Measurements from ENCODE around the gene CIRBP.
"Not testable (repeated sequence)": the region's sequence is repeated elsewhere in the genome, so short reads cannot be mapped to it uniquely, and the experiment has no call there.

Gene CIRBP

GRCh38 chr19:1309977-1310852 lies 41.1 kb downstream of the CIRBP start:
- no peak for DNase-seq (ENCODE audit: low read depth in 2 of 2)

DNA sequence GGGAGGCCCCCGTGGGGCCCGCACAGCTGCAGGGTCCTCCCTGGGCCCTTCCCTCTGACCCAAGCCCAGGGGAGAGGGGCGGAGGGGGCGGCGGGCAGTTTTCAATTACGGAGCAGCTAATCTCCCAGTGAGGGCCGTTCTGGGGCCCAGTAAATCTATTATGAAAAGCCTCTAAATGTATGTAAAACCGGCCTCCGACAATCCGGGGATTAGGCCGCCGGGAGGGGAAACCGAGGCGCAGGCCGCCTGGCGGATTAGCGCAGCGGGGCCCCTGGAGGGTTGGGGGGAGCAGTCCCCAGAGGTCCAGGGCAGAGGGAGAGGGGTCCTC lies 41.7 kb downstream of the CIRBP start:
- DNase-seq (ENCODE audit: low read depth in 2 of 2) = no peak

DNA sequence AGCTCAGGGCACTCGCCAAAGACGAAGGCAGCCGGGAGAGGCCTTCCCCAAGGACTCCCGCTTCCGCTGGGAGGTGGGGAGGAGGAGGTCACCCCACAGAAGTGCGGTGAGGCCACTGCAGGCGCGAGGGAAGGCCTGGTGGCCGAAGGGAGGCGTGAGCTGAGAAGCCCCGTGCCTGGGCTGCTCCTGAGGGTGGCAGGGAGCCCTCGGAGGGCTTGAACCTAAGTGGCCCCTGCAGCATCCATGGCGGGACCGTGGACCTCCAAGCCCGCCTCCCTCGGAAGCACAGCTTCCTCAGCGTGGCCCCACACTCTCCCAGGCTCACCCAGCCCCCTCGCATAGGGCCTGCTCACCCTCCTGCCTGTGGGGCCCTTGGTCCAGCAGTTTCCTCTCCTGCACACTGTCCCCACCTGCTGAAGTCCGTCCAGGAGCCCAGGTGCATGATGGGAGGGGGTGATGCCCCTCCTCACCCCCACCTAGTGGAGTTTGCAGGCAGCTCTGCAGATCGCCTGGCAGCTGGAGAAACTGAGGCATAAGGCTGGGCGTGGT lies 42.5 kb downstream of the CIRBP start:
- no peak for DNase-seq (ENCODE audit: low read depth in 2 of 2)

DNA sequence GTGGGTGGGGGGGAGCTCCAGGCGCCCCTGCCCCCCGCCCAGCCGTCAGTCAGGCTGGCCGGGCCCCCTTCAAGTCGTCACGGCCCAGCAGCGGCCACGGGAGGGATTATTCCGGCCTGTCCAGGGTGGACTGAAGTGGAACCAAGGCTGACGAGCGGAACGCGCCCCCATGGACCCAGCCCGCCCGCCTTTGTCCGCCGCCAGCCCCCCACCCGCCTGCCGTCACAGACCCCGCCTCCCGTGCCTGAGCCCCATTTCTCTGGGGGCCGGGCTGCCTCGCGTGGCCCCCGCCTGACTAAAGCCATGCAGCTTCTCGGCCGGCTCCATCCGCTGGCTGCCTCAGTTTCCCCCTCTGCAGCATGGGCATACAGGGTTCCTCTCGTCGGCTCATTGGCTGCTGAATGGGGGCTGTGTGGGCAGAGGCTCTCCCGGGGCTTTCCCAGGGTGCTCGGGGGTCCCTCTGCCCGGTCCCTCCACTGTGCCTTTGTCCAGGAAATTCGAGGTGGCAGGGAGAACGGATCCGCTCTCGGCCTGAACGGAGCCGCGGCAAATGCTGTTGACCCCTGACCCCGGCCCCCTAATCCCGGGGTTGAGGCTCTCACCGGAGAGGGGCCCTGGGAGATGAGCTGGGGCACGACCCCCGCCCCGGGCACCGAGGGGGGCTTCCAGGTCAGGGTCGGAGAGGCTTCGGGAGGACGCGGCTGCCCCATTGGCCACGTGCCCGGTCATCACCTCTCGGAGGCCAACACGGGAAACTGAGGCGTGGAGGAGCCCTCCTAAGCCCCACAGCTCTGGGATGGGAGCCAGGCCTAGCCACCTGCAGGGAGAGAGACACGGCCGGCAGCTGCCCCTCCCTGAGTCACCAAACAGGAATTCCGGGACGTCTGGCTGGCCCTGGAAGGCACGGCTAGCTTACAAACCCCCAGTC lies 43.9 kb downstream of the CIRBP start:
- DNase-seq (ENCODE audit: low read depth in 2 of 2) = no peak

GRCh38 chr19:1313695-1314613 lies 44.8 kb downstream of the CIRBP start:
- no peak for DNase-seq (ENCODE audit: low read depth in 2 of 2)

DNA sequence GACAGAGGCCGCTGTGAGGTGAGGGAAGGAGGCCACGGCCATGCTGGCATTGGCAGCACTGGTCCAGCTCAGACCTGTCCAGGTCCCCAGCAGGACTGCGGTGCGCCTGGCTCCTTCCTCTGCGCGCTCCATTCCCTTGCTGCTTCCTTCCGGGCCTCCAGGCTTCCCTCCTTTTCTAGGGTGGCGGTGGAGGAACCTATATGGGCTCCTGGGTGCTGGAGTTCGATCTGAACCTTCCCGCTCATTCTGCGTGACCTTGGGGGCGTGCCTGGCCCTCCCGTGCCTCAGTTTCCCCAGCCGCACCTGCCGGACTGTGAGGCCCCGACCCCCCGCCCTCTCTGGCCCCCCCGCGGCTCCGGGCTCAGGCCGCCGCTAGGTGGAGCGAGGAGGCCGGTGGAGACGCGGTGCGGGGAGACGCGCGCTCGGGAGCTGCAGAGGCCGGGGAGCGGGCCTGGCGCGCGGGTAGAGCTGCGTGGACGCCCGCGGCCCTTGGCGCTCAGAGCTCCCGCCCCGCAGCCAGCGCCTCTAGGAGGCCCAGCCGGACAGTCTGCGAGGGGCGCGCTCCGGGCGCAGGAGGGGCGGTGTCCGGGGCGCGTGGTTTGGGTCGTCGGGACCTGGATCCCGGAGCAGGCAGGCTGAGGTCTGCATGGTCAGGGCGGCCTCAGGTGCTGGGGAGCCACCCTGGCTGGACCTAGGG lies 46.5 kb downstream of the CIRBP start:
- DNase-seq (ENCODE audit: low read depth in 2 of 2) = peak; percentile 20 to 25

DNA sequence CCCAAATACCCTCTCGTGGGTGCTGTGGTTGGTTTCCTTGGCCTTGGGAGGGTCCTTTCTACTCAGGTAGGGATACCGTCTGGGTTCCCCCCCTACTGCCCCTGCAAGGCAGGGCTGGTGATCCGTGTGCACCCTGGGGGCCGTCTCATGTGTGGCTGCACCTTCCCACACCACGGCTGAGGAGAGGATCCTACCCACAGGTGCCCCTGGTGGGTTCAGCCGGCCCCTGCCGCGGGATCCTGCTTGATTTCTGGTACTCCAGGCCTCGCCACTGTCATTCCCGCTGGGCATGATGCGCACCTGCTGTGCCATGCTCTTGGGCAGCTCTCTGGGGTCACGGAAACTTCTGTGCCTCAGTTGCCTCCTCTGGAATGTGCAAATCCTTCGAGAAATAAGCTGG lies 47.3 kb downstream of the CIRBP start:
- DNase-seq (ENCODE audit: low read depth in 2 of 2) = no peak

GRCh38 chr19:1317274-1318003 lies 48.3 kb downstream of the CIRBP start:
- no peak for DNase-seq (ENCODE audit: low read depth in 2 of 2)

- DNase-seq (ENCODE audit: low read depth in 2 of 2) = no peak
These were observed 49.7 kb downstream of the CIRBP start for GRCh38 chr19:1318678-1319471.

DNA sequence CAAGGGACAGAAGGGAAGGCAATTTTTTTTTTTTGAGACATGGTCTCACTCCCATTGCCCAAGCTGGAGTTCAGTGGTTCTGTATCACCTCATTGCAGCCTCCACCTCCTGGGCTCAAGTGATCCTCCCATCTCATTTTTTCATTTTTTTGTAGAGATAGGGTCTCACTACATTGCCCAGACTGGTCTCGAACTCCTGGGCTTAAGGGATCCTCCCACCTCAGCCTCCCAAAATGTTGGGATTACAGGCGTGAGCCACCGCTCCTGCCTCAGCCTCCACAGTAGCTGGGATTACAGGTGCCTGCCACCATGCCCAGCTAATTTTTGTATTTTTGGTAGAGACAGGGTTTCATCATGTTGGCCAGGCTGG lies 51.1 kb downstream of the CIRBP start:
- DNase-seq (ENCODE audit: low read depth in 2 of 2) = not testable (repeated sequence)

DNA sequence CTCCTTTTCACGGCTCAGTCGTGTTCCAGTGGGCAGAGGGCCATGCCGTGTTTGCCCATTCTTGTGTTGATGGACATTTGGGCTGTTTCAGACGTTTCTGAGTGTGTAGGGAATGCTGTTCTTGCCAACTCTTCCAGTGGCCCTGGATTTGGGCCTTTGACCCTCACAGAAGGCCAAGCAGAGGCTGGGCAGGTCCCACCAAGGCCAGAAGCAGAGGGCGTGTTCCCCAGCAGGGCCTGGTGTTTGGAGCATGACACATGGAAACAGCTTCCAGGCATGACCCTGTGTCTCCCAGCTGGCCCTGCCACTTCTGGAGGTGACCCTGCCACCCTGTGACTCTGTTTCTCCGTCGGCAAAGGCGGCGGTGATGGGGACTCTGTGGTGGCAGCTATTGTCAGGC lies 52.4 kb downstream of the CIRBP start:
- no peak for DNase-seq (ENCODE audit: low read depth in 2 of 2)

DNA sequence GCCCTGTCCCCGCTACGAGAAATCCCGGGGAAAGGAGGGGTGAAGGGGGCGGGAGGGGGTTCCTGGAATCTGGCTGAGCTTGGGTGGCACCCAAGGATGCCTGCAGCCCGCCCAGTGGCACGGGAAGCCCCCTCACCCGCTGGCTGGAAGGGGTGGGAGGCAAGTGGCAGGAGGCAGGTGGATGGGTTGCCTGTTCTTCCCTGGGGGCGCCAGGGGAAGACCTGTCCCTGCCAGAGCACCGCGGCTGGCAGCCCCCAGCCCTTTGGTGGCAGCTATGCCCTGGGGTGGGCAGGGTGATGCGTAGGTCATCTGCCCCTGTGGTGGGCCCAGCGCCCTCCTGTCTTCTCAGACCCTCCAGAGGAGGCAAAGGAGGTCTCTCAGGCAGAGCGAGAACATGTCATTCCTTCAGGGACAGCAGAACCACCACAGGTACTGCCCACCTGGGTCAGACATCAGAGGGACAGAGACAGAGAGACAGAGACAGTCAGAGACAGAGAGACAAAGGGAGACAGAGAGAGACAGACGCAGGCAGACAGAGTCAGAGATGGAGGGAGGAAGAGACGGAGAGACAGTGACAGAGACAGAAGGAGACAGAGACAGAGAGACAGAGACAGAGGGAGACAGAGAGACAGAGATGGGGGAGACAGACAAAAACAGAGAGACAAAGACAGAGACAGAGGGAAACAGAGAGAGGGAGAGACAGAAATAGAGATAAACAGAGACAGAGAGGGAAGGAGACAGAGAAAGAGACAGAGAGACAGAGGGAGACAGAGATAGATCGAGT lies 53.3 kb downstream of the CIRBP start:
- no peak for DNase-seq (ENCODE audit: low read depth in 2 of 2)

DNA sequence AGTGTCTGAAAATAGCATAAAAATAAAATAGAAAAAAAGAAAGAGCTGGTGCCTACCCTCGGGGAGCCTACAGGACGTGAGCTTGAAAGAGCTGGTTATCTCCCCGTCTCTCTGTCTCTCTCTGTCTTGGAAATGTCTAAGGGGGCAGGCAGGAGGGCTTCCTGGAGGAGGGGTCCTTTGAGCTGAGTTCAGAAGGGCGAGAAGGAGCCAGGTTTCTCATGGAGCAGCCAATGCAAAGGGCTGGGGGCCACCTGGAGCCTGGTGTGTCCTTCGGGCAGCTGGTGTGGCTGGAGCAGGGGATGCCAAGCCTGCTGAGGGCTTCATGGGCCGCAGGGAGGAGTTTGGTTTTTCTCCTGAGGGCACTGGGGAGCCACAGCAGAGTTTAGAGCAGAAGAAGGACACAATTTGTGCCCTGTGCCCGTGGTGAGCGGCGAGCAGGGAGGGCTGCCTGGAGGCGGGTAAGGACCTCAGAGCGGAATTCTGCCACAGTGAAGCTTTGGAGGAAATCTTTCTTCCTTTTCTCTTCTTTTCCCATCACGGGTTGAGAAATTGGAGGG lies 55.2 kb downstream of the CIRBP start:
- DNase-seq (ENCODE audit: low read depth in 2 of 2) = no peak
